Neuronal stem cell (in vitro differentiated cells): ENCODE data around the gene SKIL.

Experiments
- DNase-seq: peaks from one replicate; pipeline ENCODE4 v3.0.0-alpha.2; 2013; ENCODE audit warnings: low spot score
- H2AFZ ChIP-seq: one replicate; pipeline ENCODE4 v1.6.1; 2013; ENCODE audit warnings: mild to moderate bottlenecking, low read length, inconsistent platforms
- H2AK5ac ChIP-seq: 2 replicates; pipeline ENCODE4 v1.6.1; 2013; ENCODE audit warnings: low read depth, mild to moderate bottlenecking, inconsistent platforms, low read length, moderate library complexity, mixed read lengths
- H2BK120ac ChIP-seq: 2 replicates; pipeline ENCODE4 v1.6.1; 2013; ENCODE audit warnings: low read depth, mild to moderate bottlenecking, inconsistent platforms, low read length, moderate library complexity, mixed read lengths
- H2BK12ac ChIP-seq: one replicate; pipeline ENCODE4 v1.6.1; 2013; ENCODE audit warnings: low read length, inconsistent platforms
- H2BK15ac ChIP-seq: 2 replicates; pipeline ENCODE4 v1.6.1; 2013; ENCODE audit warnings: mild to moderate bottlenecking, low read length, inconsistent platforms, mixed read lengths
- H2BK5ac ChIP-seq: one replicate; pipeline ENCODE4 v1.6.1; 2013; ENCODE audit warnings: inconsistent platforms, mild to moderate bottlenecking, low read length, moderate library complexity
- H3K14ac ChIP-seq: one replicate; pipeline ENCODE4 v1.6.1; 2013; ENCODE audit warnings: low read length, inconsistent platforms
- H3K18ac ChIP-seq: 2 replicates; pipeline ENCODE4 v1.6.1; 2013; ENCODE audit warnings: low read length, inconsistent platforms
- H3K23ac ChIP-seq: 2 replicates; pipeline ENCODE4 v1.6.1; 2013; ENCODE audit warnings: low read depth, mild to moderate bottlenecking, mixed read lengths, low read length, inconsistent platforms; ENCODE audit not compliant: poor library complexity
- H3K27ac ChIP-seq: replicated peaks from 3 replicates; pipeline ENCODE4 v1.5.1; 2013; ENCODE audit warnings: low read length, inconsistent platforms
- H3K27me3 ChIP-seq, 3 experiments: 2 replicates each; pipeline ENCODE4 v1.6.1; 2013; ENCODE audit warnings: low read length in 3 of 3, mild to moderate bottlenecking in 2 of 3, inconsistent platforms in 1 of 3, low read depth in 1 of 3, mixed read lengths in 1 of 3, moderate library complexity in 1 of 3; ENCODE audit not compliant: control insufficient read depth in 3 of 3, insufficient read depth in 3 of 3
- H3K36me3 ChIP-seq, 2 donors: replicated peaks in 1 of 2; 2 replicates each; pipeline ENCODE4 v1.6.1; 2013; ENCODE audit warnings: low read length in 2 of 2; ENCODE audit not compliant: control insufficient read depth in 2 of 2, insufficient read depth in 2 of 2
- H3K4ac ChIP-seq: 2 replicates; pipeline ENCODE4 v1.6.1; 2013; ENCODE audit warnings: inconsistent platforms, mild to moderate bottlenecking, low read length, moderate library complexity
- H3K4me1 ChIP-seq, 2 donors: 1 replicate in 1 of 2; 2 replicates in 1 of 2; pipeline ENCODE4 v1.6.1; 2013; ENCODE audit warnings: low read length in 2 of 2, low read depth in 1 of 2; ENCODE audit not compliant: control insufficient read depth in 2 of 2, insufficient read depth in 1 of 2
- H3K4me2 ChIP-seq: one replicate; pipeline ENCODE4 v1.6.1; 2013; ENCODE audit warnings: mild to moderate bottlenecking, low read length, inconsistent platforms; ENCODE audit not compliant: insufficient read depth, poor library complexity, severe bottlenecking
- H3K4me3 ChIP-seq, 2 donors: 2 replicates each; pipeline ENCODE4 v1.5.1; 2013; ENCODE audit warnings: low read length in 2 of 2, mild to moderate bottlenecking in 2 of 2, inconsistent platforms in 1 of 2, moderate library complexity in 1 of 2
- H3K79me1 ChIP-seq: one replicate; pipeline ENCODE4 v1.6.1; 2013; ENCODE audit warnings: low read depth, mild to moderate bottlenecking, inconsistent platforms, low read length, moderate library complexity
- H3K9ac ChIP-seq: one replicate; pipeline ENCODE4 v1.6.1; 2013; ENCODE audit warnings: mild to moderate bottlenecking, low read depth, low read length, inconsistent platforms; ENCODE audit not compliant: poor library complexity
- H3K9me3 ChIP-seq, 2 donors: replicated peaks in 1 of 2; 2 replicates each; pipeline versions ENCODE3 to v1.6.1; 2013; ENCODE audit warnings: low read length in 2 of 2, mild to moderate bottlenecking in 2 of 2, inconsistent platforms in 1 of 2, low read depth in 1 of 2, mixed read lengths in 1 of 2, moderate library complexity in 1 of 2; ENCODE audit not compliant: control insufficient read depth in 2 of 2, insufficient read depth in 1 of 2
- H4K8ac ChIP-seq: one replicate; pipeline ENCODE4 v1.6.1; 2013; ENCODE audit warnings: low read depth, mild to moderate bottlenecking, inconsistent platforms, low read length, moderate library complexity
- H4K91ac ChIP-seq: one replicate; pipeline ENCODE4 v1.6.1; 2013; ENCODE audit warnings: low read length, low read depth, mild to moderate bottlenecking, inconsistent platforms; ENCODE audit not compliant: poor library complexity

Gene SKIL

DNA sequence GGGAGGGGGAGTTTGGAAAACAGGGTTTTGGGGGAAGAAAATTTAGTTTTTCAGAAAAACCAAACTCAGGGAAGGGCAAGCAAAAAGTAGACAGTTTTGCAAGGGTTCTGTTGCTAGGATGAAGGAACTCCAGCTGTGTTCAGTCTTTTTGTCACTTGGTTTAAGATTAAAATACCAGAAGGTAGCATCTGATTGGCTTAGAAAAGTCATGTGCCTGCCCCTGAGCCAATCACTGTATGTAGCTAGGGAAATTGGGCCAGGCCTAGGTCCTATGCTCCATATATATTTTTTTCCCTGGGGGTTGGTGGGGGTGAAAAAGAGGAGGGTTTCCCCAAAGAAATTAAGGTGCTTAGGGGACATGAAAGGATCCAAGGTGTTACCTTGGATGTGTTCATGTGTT, 85.4 kb downstream of the SKIL start:
- Histone ChIP-seq H3K14ac (no peak overlapping the region), H2BK5ac (no peak overlapping the region), H3K18ac (no peak overlapping the region), H3K27ac (no peak overlapping the region), H3K4me2 (no peak overlapping the region), H2BK12ac (no peak overlapping the region), H3K9ac (no peak overlapping the region), H3K27me3 (no peaks in the 10 kb centered on the region), H2AK5ac (no peak overlapping the region), H2BK15ac (no peak overlapping the region), H3K36me3 (no peaks in the 10 kb centered on the region), H4K8ac (no peak overlapping the region), H3K4ac (no peak overlapping the region), H3K9me3 (no peaks in the 10 kb centered on the region), H2BK120ac (no peak overlapping the region), H3K4me3 (no peak overlapping the region), H4K91ac (no peak overlapping the region), H3K23ac (no peak overlapping the region), H2AFZ (no peak overlapping the region), H3K4me1 (no peaks in the 10 kb centered on the region), H3K79me1 (no peaks in the 10 kb centered on the region)
- DNase-seq, result no peak

DNA sequence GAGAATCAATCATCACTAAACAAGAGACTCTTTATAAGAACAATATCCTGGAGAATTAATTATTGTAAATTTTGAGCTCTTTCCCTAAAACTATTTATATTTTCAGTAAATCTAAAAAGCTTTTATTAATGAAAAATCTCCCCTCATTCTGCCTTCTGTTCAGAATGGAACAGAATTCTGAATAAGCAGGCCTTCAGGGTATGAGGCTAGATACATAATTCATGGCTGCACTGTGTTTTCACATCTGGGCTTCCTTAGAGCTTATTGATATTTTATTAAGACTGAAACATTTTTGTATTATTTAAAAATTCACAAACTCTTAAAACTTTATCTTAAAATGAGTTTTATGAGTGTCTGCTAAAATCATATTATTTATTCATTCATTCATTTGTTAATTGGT, 85.9 kb downstream of the SKIL start:
- H3K36me3 ChIP-seq, result no peaks in the 10 kb centered on the region
- no peak overlapping the region for H4K8ac ChIP-seq
- H3K14ac ChIP-seq, result no peak overlapping the region
- no peak overlapping the region for H2BK120ac ChIP-seq
- DNase-seq, result no peak
- no peak overlapping the region for H3K4ac ChIP-seq
- H2AK5ac ChIP-seq, result no peak overlapping the region
- H3K9ac ChIP-seq, result no peak overlapping the region
- no peak overlapping the region for H3K27ac ChIP-seq
- no peak overlapping the region for H3K4me3 ChIP-seq
- H2AFZ ChIP-seq, result no peak overlapping the region
- H3K23ac ChIP-seq, result no peak overlapping the region
- H3K4me2 ChIP-seq, result no peak overlapping the region
- H2BK15ac ChIP-seq, result no peak overlapping the region
- no peak overlapping the region for H2BK5ac ChIP-seq
- no peaks in the 10 kb centered on the region for H3K4me1 ChIP-seq
- no peaks in the 10 kb centered on the region for H3K9me3 ChIP-seq
- no peaks in the 10 kb centered on the region for H3K27me3 ChIP-seq
- H3K18ac ChIP-seq, result no peak overlapping the region
- H3K79me1 ChIP-seq, result no peaks in the 10 kb centered on the region
- H2BK12ac ChIP-seq, result no peak overlapping the region
- H4K91ac ChIP-seq, result no peak overlapping the region
